ENCODE measurements around the gene RFX8.

GRCh38 chr2:101409699-101410098, 65.2 kb downstream of the RFX8 start:
- TF ChIP-seq CTCF (conservative IDR thresholded peaks at IDR 0.05; ENCODE audit: low read length) = no peak
- TF ChIP-seq EZH2phosphoT487 (IDR thresholded peaks at IDR 0.05; ENCODE audit: borderline replicate concordance) = no peak
